ENCODE results near the gene CBX6.

CBX6 gene

GRCh38 chr22:38874529-38875222, 2.7 kb upstream of the CBX6 start:
- H3K4me3 ChIP-seq (ENCODE audit: low read depth, low read length) = no peak overlapping the region
- TF ChIP-seq CTCF (IDR thresholded peaks at IDR 0.05; ENCODE audit: low read depth, low read length, missing control alignments) = no peak
- DNase-seq (ENCODE audit: low read depth) = no peak
- in situ Hi-C loops (cut with HindIII; ENCODE audit: low sequenced_read_pairs) = no loop called here

GRCh38 chr22:38873469-38874411, 1.7 kb upstream of the CBX6 start:
- TF ChIP-seq CTCF (IDR thresholded peaks at IDR 0.05; ENCODE audit: low read depth, low read length, missing control alignments) = no peak
- in situ Hi-C loops (cut with HindIII; ENCODE audit: low sequenced_read_pairs) = no loop called here
- H3K4me3 ChIP-seq (ENCODE audit: low read depth, low read length) = no peak overlapping the region
- no peak for DNase-seq (ENCODE audit: low read depth)

- no peak for DNase-seq (ENCODE audit: low read depth)
- TF ChIP-seq CTCF (IDR thresholded peaks at IDR 0.05; ENCODE audit: low read depth, low read length, missing control alignments) = no peak
- in situ Hi-C loops (cut with HindIII; ENCODE audit: low sequenced_read_pairs) = no loop called here
These were observed 824 bp upstream of the CBX6 start for GRCh38 chr22:38872831-38873248.

GRCh38 chr22:38871360-38872171, 450 bp downstream of the CBX6 start:
- no peak for TF ChIP-seq CTCF (IDR thresholded peaks at IDR 0.05; ENCODE audit: low read depth, low read length, missing control alignments)
- DNase-seq (ENCODE audit: low read depth) = no peak
- in situ Hi-C loops (cut with HindIII; ENCODE audit: low sequenced_read_pairs) = no loop called here
- peak overlapping the region; percentile 73 for H3K4me3 ChIP-seq (ENCODE audit: low read depth, low read length)

More at GRCh38 chr22:38872831-38873248, 824 bp upstream of the CBX6 start:
- peak overlapping the region; percentile 73 for H3K4me3 ChIP-seq (ENCODE audit: low read depth, low read length)

- DNase-seq (ENCODE audit: low read depth) = no peak
- in situ Hi-C loops (cut with HindIII; ENCODE audit: low sequenced_read_pairs) = no loop called here
- TF ChIP-seq CTCF (IDR thresholded peaks at IDR 0.05; ENCODE audit: low read depth, low read length, missing control alignments) = no peak
- H3K4me3 ChIP-seq (ENCODE audit: low read depth, low read length) = peak overlapping the region; percentile 73
These were observed 1.1 kb downstream of the CBX6 start for GRCh38 chr22:38870791-38871359.

GRCh38 chr22:38870312-38870741, 1.7 kb downstream of the CBX6 start:
- DNase-seq (ENCODE audit: low read depth) = peak; percentile 65
- in situ Hi-C loops (cut with HindIII; ENCODE audit: low sequenced_read_pairs) = no loop called here
- TF ChIP-seq CTCF (IDR thresholded peaks at IDR 0.05; ENCODE audit: low read depth, low read length, missing control alignments) = peak; percentile 97
- H3K4me3 ChIP-seq (ENCODE audit: low read depth, low read length) = peak overlapping the region; percentile 73

Measured in astrocyte of the cerebellum (primary cell).